Activated T-cell treated with anti-CD3 and anti-CD28 coated beads for 4 hours (primary cell): Measurements from ENCODE around the gene GBA2.

ENCODE experiments used
- DNase-seq: peaks from one replicate; pipeline ENCODE4 v3.0.0-alpha.2; 2020

GBA2 gene

GRCh38 chr9:35763803-35764202 lies 14.8 kb upstream of the GBA2 start:
- DNase-seq: no peak

GRCh38 chr9:35763181-35763580 lies 14.2 kb upstream of the GBA2 start:
- DNase-seq: no peak

- no peak for DNase-seq
Observed at GRCh38 chr9:35760651-35761050, 11.6 kb upstream of the GBA2 start.

- no peak for DNase-seq
Observed at GRCh38 chr9:35759795-35760194, 10.8 kb upstream of the GBA2 start.

- no peak for DNase-seq
Observed at GRCh38 chr9:35758475-35759050, 9.5 kb upstream of the GBA2 start.

- no peak for DNase-seq
Observed at GRCh38 chr9:35757892-35758275, 8.9 kb upstream of the GBA2 start.

GRCh38 chr9:35757226-35757891 lies 8.3 kb upstream of the GBA2 start:
- DNase-seq: no peak

GRCh38 chr9:35756275-35757225 lies 7.5 kb upstream of the GBA2 start:
- peak; percentile 76 for DNase-seq

GRCh38 chr9:35755071-35755470 lies 6.0 kb upstream of the GBA2 start:
- no peak for DNase-seq

- DNase-seq: no peak
Observed at GRCh38 chr9:35754264-35754663, 5.2 kb upstream of the GBA2 start, which contains the start of gene MSMP. TSS of gene MSMP (minus strand) at chr9:35754276. CDS start at chr9:35754129, 147 bp downstream.

GRCh38 chr9:35753466-35753865 lies 4.4 kb upstream of the GBA2 start:
- DNase-seq: no peak

GRCh38 chr9:35750256-35750531 lies 1.2 kb upstream of the GBA2 start:
- DNase-seq: no peak

- DNase-seq: no peak
Observed at GRCh38 chr9:35749515-35750255, 657 bp upstream of the GBA2 start.

GRCh38 chr9:35748242-35748857 lies 678 bp downstream of the GBA2 start:
- DNase-seq: no peak

- no peak for DNase-seq
Observed at GRCh38 chr9:35746583-35746982, 2.4 kb downstream of the GBA2 start.

GRCh38 chr9:35745569-35745968 lies 3.5 kb downstream of the GBA2 start:
- no peak for DNase-seq

- no peak for DNase-seq
Observed at GRCh38 chr9:35743880-35744518, 5.0 kb downstream of the GBA2 start.

GRCh38 chr9:35743452-35743851 lies 5.6 kb downstream of the GBA2 start:
- no peak for DNase-seq

- no peak for DNase-seq
Observed at GRCh38 chr9:35741740-35742139, 7.3 kb downstream of the GBA2 start.

- DNase-seq: no peak
Observed at GRCh38 chr9:35740243-35740642, 8.8 kb downstream of the GBA2 start.

- DNase-seq: no peak
Observed at GRCh38 chr9:35738924-35739323, 10.1 kb downstream of the GBA2 start.

- no peak for DNase-seq
Observed at GRCh38 chr9:35738186-35738585, 10.8 kb downstream of the GBA2 start.
